HCT116 (cell line): Measurements from ENCODE around the gene TAF4B. TPM values are rescaled to one million over a fixed set of nuclear protein-coding genes. Genes with fewer than 3 reads are reported as not detected.
A peak's percentile ranks its signal among the peaks of the same experiment; 100 is the strongest.

Source experiments
- ATAC-seq: fragments of 200-7000 bp; cut with Tn5 transposase; 2 replicates; pipeline ENCODE4 v1.9.1; 2020; ENCODE audit warnings: mild to moderate bottlenecking, moderate library complexity
- BruUV-seq: library from RNA; stranded (reverse); fragments of 400-500 nt; replicated peaks from 2 replicates; lab custom pipeline; 2021; lab: Mats Ljungman, UMichigan
- CTCF ChIA-PET: fragments of 300-600 bp; sonication (Branson Sonifier 250); formaldehyde crosslinking; loops from one replicate; lab custom pipeline; 2021; ENCODE audit warnings: antibody characterized with exemption; lab: Charles Lee
- POLR2A ChIA-PET: fragments of 300-600, 350-600 bp; sonication (Branson Sonifier 250); formaldehyde crosslinking; loops from one replicate; lab custom pipeline; 2021; ENCODE audit warnings: antibody characterized with exemption; lab: Charles Lee
- RAD21 ChIA-PET, 2 experiments: fragments of 300-600 bp; sonication (Branson Sonifier 250); formaldehyde crosslinking; loops; one replicate each; lab custom pipeline; 2023; ENCODE audit warnings: low total read pairs in 2 of 2; ENCODE audit not compliant: uncharacterized antibody in 2 of 2, unreplicated experiment in 2 of 2, low non-redundant PET in 1 of 2; lab: Charles Lee
- DNase-seq: peaks from one replicate; pipeline ENCODE4 v3.0.0-alpha.2; 2010; ENCODE audit warnings: low read depth, low spot score
- H2AFZ ChIP-seq: fragments of 200-600 bp; shearing (Covaris generic), sonication (generic); 2 replicates; pipeline ENCODE4 v1.6.1; 2017; ENCODE audit warnings: low read depth, mixed run types, mixed read lengths, antibody characterized with exemption, low read length; ENCODE audit not compliant: poor library complexity, severe bottlenecking
- H3K27ac ChIP-seq: 2 replicates; pipeline ENCODE4 v1.5.1; 2012; ENCODE audit warnings: low read depth, low read length
- H3K27me3 ChIP-seq: fragments of 200-600 bp; sonication (generic); 2 replicates; pipeline ENCODE4 v1.6.1; 2016; ENCODE audit warnings: mixed run types, low read length, mixed read lengths; ENCODE audit not compliant: insufficient read depth
- H3K36me3 ChIP-seq, 2 experiments: fragments of 200-500 bp in 1 of 2; fragments of 200-600 bp in 1 of 2; sonication (Bioruptor generic) in 1 of 2; sonication (generic) in 1 of 2; 2 replicates each; pipeline versions ENCODE4 v1.5.1 to v1.6.1; 2014 to 2016; ENCODE audit warnings: low read length in 2 of 2, inconsistent platforms in 1 of 2, mixed read lengths in 1 of 2, mixed run types in 1 of 2; ENCODE audit not compliant: insufficient read depth in 2 of 2, control insufficient read depth in 1 of 2
- H3K4me1 ChIP-seq, 2 experiments: fragments of 200-600 bp in 1 of 2; sonication (generic) in 1 of 2; 2 replicates each; pipeline versions ENCODE4 v1.5.1 to v1.6.1; 2012 to 2017; ENCODE audit warnings: low read length in 2 of 2, inconsistent platforms in 1 of 2, mild to moderate bottlenecking in 1 of 2, mixed read lengths in 1 of 2, mixed run types in 1 of 2, moderate library complexity in 1 of 2; ENCODE audit not compliant: insufficient read depth in 2 of 2, control insufficient read depth in 1 of 2
- H3K4me2 ChIP-seq: fragments of 200-600 bp; sonication (generic); 2 replicates; pipeline ENCODE4 v1.6.1; 2017; ENCODE audit warnings: mixed run types, low read length, mixed read lengths
- H3K4me3 ChIP-seq, 2 experiments: fragments of 200-600 bp in 1 of 2; sonication (generic) in 1 of 2; replicated peaks in 1 of 2; 2 replicates each; pipeline ENCODE4 v1.5.1; 2011 to 2016; ENCODE audit warnings: low read length in 2 of 2, control low read depth in 1 of 2, low read depth in 1 of 2, mild to moderate bottlenecking in 1 of 2, mixed read lengths in 1 of 2, mixed run types in 1 of 2
- H3K79me2 ChIP-seq: fragments of 200-600 bp; sonication (generic); 2 replicates; pipeline ENCODE4 v1.6.1; 2017; ENCODE audit warnings: mild to moderate bottlenecking, mixed run types, low read length, moderate library complexity, mixed read lengths; ENCODE audit not compliant: insufficient read depth
- H3K9ac ChIP-seq: fragments of 200-600 bp; sonication (generic); 2 replicates; pipeline ENCODE4 v1.6.1; 2016; ENCODE audit warnings: low read length, mixed read lengths
- H3K9me2 ChIP-seq: fragments of 200-600 bp; sonication (generic), shearing (Covaris generic); 2 replicates; pipeline ENCODE4 v1.6.1; 2017; ENCODE audit warnings: mixed run types, mild to moderate bottlenecking, moderate library complexity; ENCODE audit not compliant: insufficient read depth
- H3K9me3 ChIP-seq, 2 experiments: fragments of 200-500 bp in 1 of 2; fragments of 200-600 bp in 1 of 2; sonication (Bioruptor generic) in 1 of 2; sonication (generic) in 1 of 2; 2 replicates each; pipeline ENCODE4 v1.6.1; 2014 to 2017; ENCODE audit warnings: low read length in 2 of 2, mixed read lengths in 2 of 2, inconsistent platforms in 1 of 2, low read depth in 1 of 2, mild to moderate bottlenecking in 1 of 2, mixed run types in 1 of 2, moderate library complexity in 1 of 2; ENCODE audit not compliant: control insufficient read depth in 1 of 2, insufficient read depth in 1 of 2
- H4K20me1 ChIP-seq: fragments of 200-600 bp; sonication (generic), shearing (Covaris generic); 2 replicates; pipeline ENCODE4 v1.6.1; 2017; ENCODE audit warnings: mixed run types, mild to moderate bottlenecking, moderate library complexity; ENCODE audit not compliant: insufficient read depth
- ATF3 ChIP-seq: IDR thresholded peaks from 2 replicates; pipeline ENCODE4 v1.6.1; 2012
- CBX3 ChIP-seq: IDR thresholded peaks from 2 replicates; pipeline ENCODE4 v1.6.1; 2012; ENCODE audit warnings: low read depth
- CTCF ChIP-seq, 3 experiments: fragments of 200-600 bp in 1 of 3; sonication (generic) in 1 of 3; IDR thresholded peaks in 2 of 3; conservative IDR thresholded peaks in 1 of 3; 2 replicates each; pipeline ENCODE4 v1.5.1; 2012 to 2017; ENCODE audit warnings: low read depth in 2 of 3, low read length in 2 of 3, antibody characterized with exemption in 1 of 3, borderline replicate concordance in 1 of 3, control low read depth in 1 of 3, mild to moderate bottlenecking in 1 of 3, mixed read lengths in 1 of 3, mixed run types in 1 of 3, moderate library complexity in 1 of 3; ENCODE audit not compliant: insufficient read depth in 1 of 3
- MAX ChIP-seq: IDR thresholded peaks from 2 replicates; pipeline ENCODE4 v1.6.1; 2012
- POLR2A ChIP-seq: IDR thresholded peaks from 2 replicates; pipeline ENCODE4 v1.7.0; 2011; ENCODE audit warnings: borderline replicate concordance; ENCODE audit not compliant: insufficient read depth, insufficient read length; ENCODE audit errors: extremely low read depth
- POLR2AphosphoS5 ChIP-seq: IDR thresholded peaks from 2 replicates; pipeline ENCODE4 v1.6.1; 2011; ENCODE audit warnings: mild to moderate bottlenecking, low read depth, low read length, moderate library complexity
- RAD21 ChIP-seq: IDR thresholded peaks from 2 replicates; pipeline ENCODE4 v1.6.1; 2012; ENCODE audit warnings: low read depth, mild to moderate bottlenecking
- TCF7L2 ChIP-seq: IDR thresholded peaks from 2 replicates; pipeline ENCODE4 v1.7.0; 2011; ENCODE audit warnings: borderline replicate concordance, inconsistent platforms; ENCODE audit not compliant: insufficient read depth, insufficient read length; ENCODE audit errors: extremely low read depth
- ZBTB33 ChIP-seq: IDR thresholded peaks from 2 replicates; pipeline ENCODE4 v1.6.1; 2011; ENCODE audit warnings: mild to moderate bottlenecking, low read length, moderate library complexity; ENCODE audit not compliant: insufficient replicate concordance; ENCODE audit errors: extremely low read depth
- intact Hi-C: fragments of 100-400 bp; cut with micrococcal nuclease; formaldehyde crosslinking; loops from 2 replicates; pipeline ENCODE4 v1.10.0; 2022
- total RNA-seq: library from RNA; stranded (reverse); gene quantifications from one replicate; pipeline ENCODE4 v1.2.1, GENCODE V29; 2021; ENCODE audit not compliant: unreplicated experiment

The TAF4B gene
- total RNA-seq, 1 experiment from 2014 or later = 17.8 TPM

- Histone ChIP-seq H3K9me2 (no peaks in the 10 kb centered on the region), H3K27me3 (no peaks in the 10 kb centered on the region), H3K4me3 (no peak overlapping the region), H3K79me2 (no peaks in the 10 kb centered on the region), H2AFZ (no peak overlapping the region), H3K36me3 (no peaks in the 10 kb centered on the region), H3K4me2 (no peak overlapping the region), H3K4me1 (no peaks in the 10 kb centered on the region; a peak in 1 of 4 replicates), H3K27ac (no peak overlapping the region), H3K9ac (no peak overlapping the region), H4K20me1 (no peaks in the 10 kb centered on the region), H3K9me3 (no peaks in the 10 kb centered on the region)
- BruUV-seq = no TSS peak
- RAD21 ChIA-PET = interaction anchor here in 1 of 2 experiments (1.2 to 1.4 kb wide), 3 partner anchors 82 to 244 kb away, joined by 3 to 4 read pairs (median 3); no protein-coding TSS in a partner anchor
- intact Hi-C loops = loop anchor here (1.0 to 5.0 kb wide), 3 partner anchors 244 to 597 kb away; no protein-coding TSS in a partner anchor
- TF ChIP-seq CBX3 (no peak), CTCF (IDR thresholded peaks at IDR 0.05 in 2 of 3, conservative IDR thresholded peaks at IDR 0.05 in 1 of 3; ENCODE audit: borderline replicate concordance in 1 of 3, insufficient read depth in 1 of 3, low read depth in 2 of 3, low read length in 2 of 3) (peak; percentile 56 to 75 (median 64); a peak in 5 of 6 replicates), RAD21 (peak; percentile 90)
- CTCF ChIA-PET = interaction anchor here (0.7 to 2.2 kb wide), 12 partner anchors 21 to 1195 kb away, joined by 3 to 15 read pairs (median 3); no protein-coding TSS in a partner anchor
- POLR2A ChIA-PET = no interaction called here
- DNase-seq (peak; percentile 36), ATAC-seq (peak; percentile 96)
These were observed 179.1 kb downstream of the TAF4B start for GRCh38 chr18:26405190-26405801.

- Histone ChIP-seq H3K9me3 (no peaks in the 10 kb centered on the region), H3K4me2 (no peak overlapping the region), H3K27ac (no peak overlapping the region), H3K9me2 (no peaks in the 10 kb centered on the region), H3K79me2 (no peaks in the 10 kb centered on the region), H3K4me3 (no peak overlapping the region), H2AFZ (no peak overlapping the region), H3K36me3 (no peaks in the 10 kb centered on the region), H3K4me1 (no peaks in the 10 kb centered on the region; a peak in 1 of 4 replicates), H4K20me1 (no peaks in the 10 kb centered on the region), H3K9ac (no peak overlapping the region), H3K27me3 (no peaks in the 10 kb centered on the region)
- ChIA-PET CTCF (interaction anchor here (0.7 to 2.2 kb wide), 10 partner anchors 22 to 1194 kb away, joined by 3 to 15 read pairs (median 3); no protein-coding TSS in a partner anchor), RAD21 (interaction anchor here in 1 of 2 experiments (1.4 kb wide), 1 partner anchor 215 kb away, joined by 3 read pairs; no protein-coding TSS in a partner anchor), POLR2A (no interaction called here)
- TF ChIP-seq POLR2A = no peak
- TF ChIP-seq POLR2AphosphoS5 = no peak
- TF ChIP-seq MAX = no peak
- TF ChIP-seq CTCF (IDR thresholded peaks at IDR 0.05 in 2 of 3, conservative IDR thresholded peaks at IDR 0.05 in 1 of 3; ENCODE audit: borderline replicate concordance in 1 of 3, insufficient read depth in 1 of 3, low read depth in 2 of 3, low read length in 2 of 3) = no peak
- no peak for TF ChIP-seq RAD21
- TF ChIP-seq ATF3 = no peak
- TF ChIP-seq ZBTB33 = no peak
- no peak for TF ChIP-seq TCF7L2
- ATAC-seq = no peak
- no TSS peak for BruUV-seq
- DNase-seq = no peak
- intact Hi-C loops = loop anchor here (5.0 kb wide), 2 partner anchors 556 to 596 kb away; no protein-coding TSS in a partner anchor
These were observed 180.1 kb downstream of the TAF4B start for GRCh38 chr18:26406324-26406723.
